Measurements from ENCODE around the gene PVR. TPM values are rescaled to one million over a fixed set of nuclear protein-coding genes. Genes with fewer than 3 reads are reported as not detected.

The PVR gene
- total RNA-seq, 1 experiment from 2014 or later = 52.1 TPM

DNA sequence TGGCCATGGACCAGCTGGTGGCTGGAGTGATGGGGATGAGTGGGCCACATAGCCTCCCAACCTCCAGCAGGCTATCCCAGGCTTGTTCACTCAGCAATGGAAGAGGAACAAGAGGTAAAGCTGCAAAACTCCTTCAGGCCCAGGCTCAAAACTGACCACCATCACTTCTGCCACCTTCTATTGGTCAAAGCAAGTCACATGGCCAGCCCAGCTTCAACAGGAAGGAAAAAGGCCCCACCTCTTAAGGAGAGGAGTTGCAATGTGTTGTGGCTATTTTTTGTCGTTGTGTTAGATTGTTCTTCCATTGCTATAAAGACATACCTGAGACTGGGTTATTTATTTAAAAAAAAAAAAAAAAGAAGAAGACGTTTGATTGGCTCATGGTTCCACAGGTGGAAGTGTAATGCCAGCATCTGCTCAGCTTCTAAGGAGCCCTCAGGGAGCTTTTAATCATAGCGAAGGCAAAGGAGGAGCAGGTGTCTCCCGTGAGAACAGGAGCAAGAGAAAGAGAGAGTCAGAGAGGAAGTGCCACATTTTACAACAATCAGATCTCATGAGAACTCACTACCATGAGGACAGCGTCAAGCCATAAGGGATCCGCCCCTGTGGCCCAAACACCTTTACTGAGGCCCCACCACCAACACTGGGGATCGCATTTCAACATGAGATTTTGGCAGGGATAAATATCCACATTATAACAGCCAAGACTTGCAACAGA is 24.9 kb upstream of the PVR start:
- intact Hi-C loops (cut with micrococcal nuclease; ENCODE audit: unreplicated experiment) = no loop called here
- no peaks in the 10 kb centered on the region for H3K79me2 ChIP-seq (ENCODE audit: low read depth)
- H2AFZ ChIP-seq = no peak overlapping the region
- TF ChIP-seq EZH2 (IDR thresholded peaks at IDR 0.05; ENCODE audit: low read depth) (no peak), CTCF (conservative IDR thresholded peaks at IDR 0.05) (no peak)
- CTCF ChIA-PET = no interaction called here
- DNase-seq = no peak
- no peaks in the 10 kb centered on the region for H3K27me3 ChIP-seq (ENCODE audit: insufficient read depth, low read depth)
- H3K4me3 ChIP-seq = no peak overlapping the region
- POLR2A ChIA-PET (ENCODE audit: unreplicated experiment) = no interaction called here
- no peaks in the 10 kb centered on the region for H3K4me1 ChIP-seq (replicated peaks; ENCODE audit: insufficient read depth)
- no peaks in the 10 kb centered on the region for H3K9me3 ChIP-seq (ENCODE audit: insufficient read depth, low read depth)
- H3K9me2 ChIP-seq (ENCODE audit: insufficient read depth) = no peaks in the 10 kb centered on the region
- H3K27ac ChIP-seq = no peak overlapping the region
- H3K36me3 ChIP-seq (ENCODE audit: low read depth) = no peaks in the 10 kb centered on the region
- no peaks in the 10 kb centered on the region for H4K20me1 ChIP-seq (ENCODE audit: insufficient read depth)
- peaks cover 10% of the 10 kb centered on the region; the same call in 1 of the 2 replicates for H3F3A ChIP-seq (ENCODE audit: insufficient read depth, low read depth)
- H3K4me2 ChIP-seq = no peak overlapping the region
- no TSS peak for BruUV-seq (replicated peaks)

- no peaks in the 10 kb centered on the region for H3K27me3 ChIP-seq (ENCODE audit: insufficient read depth, low read depth)
- H3K9me3 ChIP-seq (ENCODE audit: insufficient read depth, low read depth) = no peaks in the 10 kb centered on the region; the same call in 1 of the 2 replicates
- H3K4me2 ChIP-seq = no peak overlapping the region
- no peak for DNase-seq
- POLR2A ChIA-PET (ENCODE audit: unreplicated experiment) = no interaction called here
- peaks cover 13% of the 10 kb centered on the region for H3K4me1 ChIP-seq (replicated peaks; ENCODE audit: insufficient read depth)
- CTCF ChIA-PET = no interaction called here
- no peaks in the 10 kb centered on the region for H3K9me2 ChIP-seq (ENCODE audit: insufficient read depth)
- no TSS peak for BruUV-seq (replicated peaks)
- H4K20me1 ChIP-seq (ENCODE audit: insufficient read depth) = no peaks in the 10 kb centered on the region
- H3K36me3 ChIP-seq (ENCODE audit: low read depth) = peaks cover 8% of the 10 kb centered on the region; the same call in 1 of the 2 replicates
- H3K27ac ChIP-seq = no peak overlapping the region
- intact Hi-C loops (cut with micrococcal nuclease; ENCODE audit: unreplicated experiment) = no loop called here
- TF ChIP-seq EZH2 (IDR thresholded peaks at IDR 0.05; ENCODE audit: low read depth) (no peak), CTCF (conservative IDR thresholded peaks at IDR 0.05) (no peak)
- peaks cover 17% of the 10 kb centered on the region for H3F3A ChIP-seq (ENCODE audit: insufficient read depth, low read depth)
- H3K79me2 ChIP-seq (ENCODE audit: low read depth) = no peaks in the 10 kb centered on the region
- no peak overlapping the region for H2AFZ ChIP-seq
- H3K4me3 ChIP-seq = no peak overlapping the region
Observed at GRCh38 chr19:44620667-44621066, 23.0 kb upstream of the PVR start.

- Histone ChIP-seq H3K9me3 (ENCODE audit: insufficient read depth, low read depth) (no peaks in the 10 kb centered on the region; the same call in 1 of the 2 replicates), H3K4me3 (no peak overlapping the region), H3K27me3 (ENCODE audit: insufficient read depth, low read depth) (no peaks in the 10 kb centered on the region), H3K4me1 (replicated peaks; ENCODE audit: insufficient read depth) (peaks cover 18% of the 10 kb centered on the region), H3K36me3 (ENCODE audit: low read depth) (peaks cover 8% of the 10 kb centered on the region; the same call in 1 of the 2 replicates), H3F3A (ENCODE audit: insufficient read depth, low read depth) (peaks cover 22% of the 10 kb centered on the region), H4K20me1 (ENCODE audit: insufficient read depth) (no peaks in the 10 kb centered on the region), H3K79me2 (ENCODE audit: low read depth) (no peaks in the 10 kb centered on the region), H3K4me2 (no peak overlapping the region), H2AFZ (no peak overlapping the region), H3K27ac (no peak overlapping the region), H3K9me2 (ENCODE audit: insufficient read depth) (no peaks in the 10 kb centered on the region)
- intact Hi-C loops (cut with micrococcal nuclease; ENCODE audit: unreplicated experiment) = no loop called here
- ChIA-PET POLR2A (ENCODE audit: unreplicated experiment) (interaction anchor here (0.6 kb wide), 1 partner anchor 22 kb away, joined by 10 read pairs; the partner anchor contains the start of gene PVR), CTCF (no interaction called here)
- no TSS peak for BruUV-seq (replicated peaks)
- DNase-seq = no peak
- no peak for TF ChIP-seq EZH2 (IDR thresholded peaks at IDR 0.05; ENCODE audit: low read depth)
- TF ChIP-seq CTCF (conservative IDR thresholded peaks at IDR 0.05) = no peak
Observed at GRCh38 chr19:44621367-44621766, 22.3 kb upstream of the PVR start.
